GM23338 (cell line): ENCODE measurements around the gene CBX8. TPM values are rescaled to one million over a fixed set of nuclear protein-coding genes. Genes with fewer than 3 reads are reported as not detected.
A peak's percentile ranks its signal among the peaks of the same experiment; 100 is the strongest.

Experiments
- ATAC-seq: fragments of 200-7000 bp; cut with Tn5 transposase; 3 replicates; pipeline ENCODE4 v1.9.1; 2020
- DNase-seq: peaks from one replicate; pipeline ENCODE4 v3.0.0-alpha.2; 2015; ENCODE audit warnings: low spot score
- H2AFZ ChIP-seq: fragments of 200-600 bp; sonication (generic); 2 replicates; pipeline ENCODE4 v1.8.0; 2016; ENCODE audit warnings: antibody characterized with exemption, mild to moderate bottlenecking, moderate library complexity
- H3F3A ChIP-seq: fragments of 200-600 bp; sonication (generic); replicated peaks from 2 replicates; pipeline ENCODE4 v1.8.0; 2017; ENCODE audit warnings: antibody characterized with exemption, mixed run types, low read depth
- H3K27ac ChIP-seq: fragments of 200-600 bp; sonication (generic); 2 replicates; pipeline ENCODE4 v1.6.1; 2016; ENCODE audit warnings: low read depth
- H3K27me3 ChIP-seq: fragments of 200-600 bp; sonication (generic); 2 replicates; pipeline ENCODE4 v1.8.0; 2016; ENCODE audit warnings: mild to moderate bottlenecking, mixed run types, moderate library complexity; ENCODE audit not compliant: insufficient read depth
- H3K36me3 ChIP-seq: fragments of 200-600 bp; sonication (generic); 2 replicates; pipeline ENCODE4 v1.8.0; 2016; ENCODE audit warnings: mild to moderate bottlenecking; ENCODE audit not compliant: insufficient read depth
- H3K4me1 ChIP-seq: fragments of 200-600 bp; sonication (generic); 2 replicates; pipeline ENCODE4 v1.8.0; 2016; ENCODE audit warnings: mild to moderate bottlenecking, moderate library complexity; ENCODE audit not compliant: insufficient read depth
- H3K4me2 ChIP-seq: fragments of 200-600 bp; sonication (generic); 2 replicates; pipeline ENCODE4 v1.7.1; 2017; ENCODE audit warnings: mixed run types
- H3K4me3 ChIP-seq: fragments of 200-600 bp; sonication (generic); 2 replicates; pipeline ENCODE4 v1.6.1; 2016; ENCODE audit warnings: mixed run types
- H3K79me2 ChIP-seq: fragments of 200-600 bp; sonication (generic); replicated peaks from 2 replicates; pipeline ENCODE4 v1.8.0; 2017; ENCODE audit warnings: mild to moderate bottlenecking; ENCODE audit not compliant: insufficient read depth
- H3K9me2 ChIP-seq: fragments of 200-600 bp; sonication (generic); 2 replicates; pipeline ENCODE4 v1.8.0; 2017; ENCODE audit not compliant: insufficient read depth
- H4K20me1 ChIP-seq: fragments of 200-600 bp; sonication (generic); replicated peaks from 2 replicates; pipeline ENCODE4 v1.8.0; 2017; ENCODE audit warnings: mild to moderate bottlenecking; ENCODE audit not compliant: insufficient read depth
- H3K27ac Mint-ChIP-seq: 2 replicates; pipeline ENCODE4 v1.8.0; 2020; ENCODE audit warnings: inconsistent platforms, mild to moderate bottlenecking, moderate library complexity, mixed read lengths
- H3K27me3 Mint-ChIP-seq: 3 replicates; pipeline ENCODE4 v1.8.0; 2022; ENCODE audit warnings: low read depth, mild to moderate bottlenecking, moderate library complexity, mixed read lengths, inconsistent platforms; ENCODE audit not compliant: insufficient read depth, poor library complexity
- H3K36me3 Mint-ChIP-seq: 3 replicates; pipeline ENCODE4 v1.8.0; 2021; ENCODE audit warnings: low read depth, mild to moderate bottlenecking, inconsistent platforms, moderate library complexity, mixed read lengths
- H3K4me1 Mint-ChIP-seq: 3 replicates; pipeline ENCODE4 v1.8.0; 2020; ENCODE audit warnings: mild to moderate bottlenecking, inconsistent platforms, mixed read lengths
- H3K4me3 Mint-ChIP-seq: 3 replicates; pipeline ENCODE4 v1.8.0; 2021; ENCODE audit warnings: moderate library complexity, mild to moderate bottlenecking, inconsistent platforms, mixed read lengths
- H3K9me3 Mint-ChIP-seq: 3 replicates; pipeline ENCODE4 v1.8.0; 2020; ENCODE audit warnings: moderate library complexity, mild to moderate bottlenecking, inconsistent platforms, mixed read lengths
- EZH2 ChIP-seq: fragments of 200-600 bp; sonication (generic); IDR thresholded peaks from one replicate; pipeline ENCODE4 v1.8.0; 2017; ENCODE audit warnings: antibody characterized with exemption, mild to moderate bottlenecking, low read depth; ENCODE audit not compliant: unreplicated experiment
- EZH2phosphoT487 ChIP-seq: fragments of 200-600 bp; sonication (generic); IDR thresholded peaks from one replicate; pipeline ENCODE4 v1.8.1; 2018; ENCODE audit warnings: antibody characterized with exemption; ENCODE audit not compliant: unreplicated experiment
- NANOG ChIP-seq: IDR thresholded peaks from 2 replicates; pipeline ENCODE4 v1.6.1; 2016; ENCODE audit warnings: antibody characterized with exemption, borderline replicate concordance
- POLR2AphosphoS5 ChIP-seq: IDR thresholded peaks from 2 replicates; pipeline ENCODE4 v1.6.1; 2016; ENCODE audit warnings: antibody characterized with exemption, low read depth
- STAT1 ChIP-seq: IDR thresholded peaks from one replicate; pipeline ENCODE4 v1.6.1; 2016; ENCODE audit warnings: antibody characterized with exemption; ENCODE audit not compliant: unreplicated experiment
- ZNF331 ChIP-seq: fragments of 250-450 bp; sonication (Bioruptor Pico); IDR thresholded peaks from 2 replicates; pipeline ENCODE4 v1.5.0; 2020; ENCODE audit warnings: low read depth, mild to moderate bottlenecking, moderate library complexity
- polyA plus RNA-seq: library from polyadenylated mRNA; unstranded; fragments of >200 nt; fragmentation: Nextera tagmentation; extraction: Ambion mirVana; gene quantifications from 2 replicates; pipeline ENCODE4 v1.2.1, GENCODE V29; 2016
- total RNA-seq: library from RNA; depleted of rRNA; stranded (reverse); fragments of >200 nt; shearing (Covaris generic); gene quantifications from 2 replicates; pipeline ENCODE4 v1.2.3, GENCODE V29; 2014
- TF ChIP-seq, protein P1 (sequence below), 2 experiments: fragments of 200-600 bp in 1 of 2; sonication (generic) in 1 of 2; conservative IDR thresholded peaks; 2 replicates each; pipeline versions ENCODE4 v1.5.1 to v1.6.1; 2016 to 2017; ENCODE audit warnings: antibody characterized with exemption in 2 of 2, low read depth in 2 of 2, mild to moderate bottlenecking in 2 of 2, moderate library complexity in 1 of 2
- TF ChIP-seq, protein P2 (sequence below): IDR thresholded peaks from 2 replicates; pipeline ENCODE4 v1.6.1; 2016; ENCODE audit warnings: antibody characterized with exemption
- TF ChIP-seq, protein P3 (sequence below): IDR thresholded peaks from one replicate; pipeline ENCODE4 v1.6.1; 2018; ENCODE audit warnings: antibody characterized with exemption; ENCODE audit not compliant: unreplicated experiment

The CBX8 gene
- total and polyA plus RNA-seq, 2 experiments from 2014 or later = 1.0 to 1.3 TPM

DNA sequence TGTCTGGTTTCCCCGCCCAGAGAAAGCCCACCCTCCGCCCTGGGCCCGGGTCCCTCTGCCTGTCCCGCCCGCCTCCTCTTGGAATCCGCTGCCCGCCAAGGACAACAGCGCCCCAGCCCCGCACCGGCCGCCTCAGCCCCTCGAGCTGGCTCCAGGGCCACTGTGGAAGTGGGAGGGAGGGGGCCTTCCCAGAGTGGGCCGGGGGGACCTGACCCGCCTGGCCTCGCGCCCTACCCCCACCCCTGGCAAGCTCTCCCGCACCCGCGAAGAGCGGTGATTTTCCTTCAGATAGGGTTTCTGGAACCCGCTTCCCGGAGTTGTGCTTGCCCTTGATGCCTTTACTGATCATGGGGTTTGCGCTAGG is 2.3 kb upstream of the CBX8 start (continued):
- TF ChIP-seq, protein P1, sequence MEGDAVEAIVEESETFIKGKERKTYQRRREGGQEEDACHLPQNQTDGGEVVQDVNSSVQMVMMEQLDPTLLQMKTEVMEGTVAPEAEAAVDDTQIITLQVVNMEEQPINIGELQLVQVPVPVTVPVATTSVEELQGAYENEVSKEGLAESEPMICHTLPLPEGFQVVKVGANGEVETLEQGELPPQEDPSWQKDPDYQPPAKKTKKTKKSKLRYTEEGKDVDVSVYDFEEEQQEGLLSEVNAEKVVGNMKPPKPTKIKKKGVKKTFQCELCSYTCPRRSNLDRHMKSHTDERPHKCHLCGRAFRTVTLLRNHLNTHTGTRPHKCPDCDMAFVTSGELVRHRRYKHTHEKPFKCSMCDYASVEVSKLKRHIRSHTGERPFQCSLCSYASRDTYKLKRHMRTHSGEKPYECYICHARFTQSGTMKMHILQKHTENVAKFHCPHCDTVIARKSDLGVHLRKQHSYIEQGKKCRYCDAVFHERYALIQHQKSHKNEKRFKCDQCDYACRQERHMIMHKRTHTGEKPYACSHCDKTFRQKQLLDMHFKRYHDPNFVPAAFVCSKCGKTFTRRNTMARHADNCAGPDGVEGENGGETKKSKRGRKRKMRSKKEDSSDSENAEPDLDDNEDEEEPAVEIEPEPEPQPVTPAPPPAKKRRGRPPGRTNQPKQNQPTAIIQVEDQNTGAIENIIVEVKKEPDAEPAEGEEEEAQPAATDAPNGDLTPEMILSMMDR (conservative IDR thresholded peaks at IDR 0.05; ENCODE audit: low read depth in 2 of 2) = no peak
- TF ChIP-seq, protein P2, sequence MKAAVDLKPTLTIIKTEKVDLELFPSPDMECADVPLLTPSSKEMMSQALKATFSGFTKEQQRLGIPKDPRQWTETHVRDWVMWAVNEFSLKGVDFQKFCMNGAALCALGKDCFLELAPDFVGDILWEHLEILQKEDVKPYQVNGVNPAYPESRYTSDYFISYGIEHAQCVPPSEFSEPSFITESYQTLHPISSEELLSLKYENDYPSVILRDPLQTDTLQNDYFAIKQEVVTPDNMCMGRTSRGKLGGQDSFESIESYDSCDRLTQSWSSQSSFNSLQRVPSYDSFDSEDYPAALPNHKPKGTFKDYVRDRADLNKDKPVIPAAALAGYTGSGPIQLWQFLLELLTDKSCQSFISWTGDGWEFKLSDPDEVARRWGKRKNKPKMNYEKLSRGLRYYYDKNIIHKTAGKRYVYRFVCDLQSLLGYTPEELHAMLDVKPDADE = no peak
- TF ChIP-seq, protein P3, sequence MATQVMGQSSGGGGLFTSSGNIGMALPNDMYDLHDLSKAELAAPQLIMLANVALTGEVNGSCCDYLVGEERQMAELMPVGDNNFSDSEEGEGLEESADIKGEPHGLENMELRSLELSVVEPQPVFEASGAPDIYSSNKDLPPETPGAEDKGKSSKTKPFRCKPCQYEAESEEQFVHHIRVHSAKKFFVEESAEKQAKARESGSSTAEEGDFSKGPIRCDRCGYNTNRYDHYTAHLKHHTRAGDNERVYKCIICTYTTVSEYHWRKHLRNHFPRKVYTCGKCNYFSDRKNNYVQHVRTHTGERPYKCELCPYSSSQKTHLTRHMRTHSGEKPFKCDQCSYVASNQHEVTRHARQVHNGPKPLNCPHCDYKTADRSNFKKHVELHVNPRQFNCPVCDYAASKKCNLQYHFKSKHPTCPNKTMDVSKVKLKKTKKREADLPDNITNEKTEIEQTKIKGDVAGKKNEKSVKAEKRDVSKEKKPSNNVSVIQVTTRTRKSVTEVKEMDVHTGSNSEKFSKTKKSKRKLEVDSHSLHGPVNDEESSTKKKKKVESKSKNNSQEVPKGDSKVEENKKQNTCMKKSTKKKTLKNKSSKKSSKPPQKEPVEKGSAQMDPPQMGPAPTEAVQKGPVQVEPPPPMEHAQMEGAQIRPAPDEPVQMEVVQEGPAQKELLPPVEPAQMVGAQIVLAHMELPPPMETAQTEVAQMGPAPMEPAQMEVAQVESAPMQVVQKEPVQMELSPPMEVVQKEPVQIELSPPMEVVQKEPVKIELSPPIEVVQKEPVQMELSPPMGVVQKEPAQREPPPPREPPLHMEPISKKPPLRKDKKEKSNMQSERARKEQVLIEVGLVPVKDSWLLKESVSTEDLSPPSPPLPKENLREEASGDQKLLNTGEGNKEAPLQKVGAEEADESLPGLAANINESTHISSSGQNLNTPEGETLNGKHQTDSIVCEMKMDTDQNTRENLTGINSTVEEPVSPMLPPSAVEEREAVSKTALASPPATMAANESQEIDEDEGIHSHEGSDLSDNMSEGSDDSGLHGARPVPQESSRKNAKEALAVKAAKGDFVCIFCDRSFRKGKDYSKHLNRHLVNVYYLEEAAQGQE = no peak
- TF ChIP-seq POLR2AphosphoS5 = no peak
- no peak for TF ChIP-seq NANOG
- no peak for TF ChIP-seq ZNF331 (CRISPR knock-in tag)
- no peak for TF ChIP-seq EZH2
- TF ChIP-seq STAT1 = no peak

DNA sequence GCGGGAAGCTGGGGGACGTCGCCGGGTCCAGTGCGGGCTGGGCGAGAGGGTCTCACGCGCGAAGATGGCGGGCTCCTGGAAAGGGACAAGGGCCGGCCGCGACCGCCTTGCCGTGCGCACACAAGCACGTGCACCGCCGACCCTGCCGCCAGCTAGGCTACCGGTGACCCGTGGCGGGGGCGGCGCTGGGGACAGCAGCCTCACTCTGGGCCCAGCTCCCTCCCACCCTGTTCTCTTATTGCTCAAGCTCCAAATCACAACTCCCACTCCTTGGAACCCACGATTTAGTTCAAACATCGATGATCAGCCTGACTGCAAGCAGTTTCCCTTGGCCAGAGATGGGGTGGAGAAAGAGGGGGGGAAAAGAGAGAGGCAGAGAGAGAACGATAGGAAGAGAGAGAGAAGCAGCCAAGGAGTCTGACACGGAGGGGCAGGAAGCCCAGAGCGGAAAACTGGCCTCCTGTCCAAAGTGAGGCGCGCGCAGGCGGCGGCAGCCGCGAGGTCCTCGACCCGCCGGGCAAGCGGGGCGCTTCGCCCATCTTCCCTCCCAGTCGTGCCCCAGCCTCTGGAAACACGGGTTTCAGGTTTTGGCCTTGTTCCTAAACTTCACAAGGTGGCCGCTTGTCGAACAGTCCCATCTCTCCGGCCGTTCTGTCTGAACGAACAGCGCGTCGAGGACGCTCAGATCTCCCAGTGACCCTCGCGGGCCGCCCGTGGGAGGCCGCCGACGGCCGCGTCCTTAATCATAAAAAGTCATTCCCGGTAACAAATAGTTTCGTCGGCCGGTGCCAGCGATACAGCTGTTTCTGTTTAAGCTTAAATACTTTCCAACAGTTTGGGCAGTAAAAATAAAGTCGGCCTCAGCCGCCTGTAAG is 1.7 kb upstream of the CBX8 start:
- peaks cover 9% of the 10 kb centered on the region for H4K20me1 ChIP-seq
- peak overlapping the region; percentile 51 for H3K4me3 ChIP-seq
- DNase-seq = peak; percentile 49
- H3K79me2 ChIP-seq = no peaks in the 10 kb centered on the region
- no peak overlapping the region for H3K27ac ChIP-seq
- Mint-ChIP-seq H3K27ac (no peak overlapping the region), H3K4me3 (peak overlapping the region; percentile 61), H3K4me1 (peaks cover 38% of the 10 kb centered on the region), H3K27me3 (peaks cover 96% of the 10 kb centered on the region), H3K36me3 (no peaks in the 10 kb centered on the region; the same call in 1 of the 3 replicates), H3K9me3 (peaks cover 9% of the 10 kb centered on the region; the same call in 2 of the 3 replicates)
- H3F3A ChIP-seq = peaks cover 36% of the 10 kb centered on the region
- ATAC-seq = no peak
- peaks cover 41% of the 10 kb centered on the region for H3K4me1 ChIP-seq
- no peaks in the 10 kb centered on the region for H3K9me2 ChIP-seq
- TF ChIP-seq EZH2 = peak; percentile 94
- TF ChIP-seq EZH2phosphoT487 = no peak
- peaks cover 92% of the 10 kb centered on the region for H3K27me3 ChIP-seq
- H2AFZ ChIP-seq = peak overlapping the region; percentile 52; the same call in 1 of the 2 replicates
- no peaks in the 10 kb centered on the region for H3K36me3 ChIP-seq
- H3K4me2 ChIP-seq = peak overlapping the region; percentile 73
